Stimulated activated CD4-positive, alpha-beta T cell treated with anti-CD3 and anti-CD28 coated beads, TNF-alpha, amount 100 ng/mL, for 24 hours (primary cell): ENCODE results near the gene CCER1.

Experiments used
- DNase-seq, 3 experiments: peaks; one replicate each; pipeline ENCODE4 v3.0.0-alpha.2; 2020; ENCODE audit warnings: low read depth in 3 of 3

CCER1 gene

DNA sequence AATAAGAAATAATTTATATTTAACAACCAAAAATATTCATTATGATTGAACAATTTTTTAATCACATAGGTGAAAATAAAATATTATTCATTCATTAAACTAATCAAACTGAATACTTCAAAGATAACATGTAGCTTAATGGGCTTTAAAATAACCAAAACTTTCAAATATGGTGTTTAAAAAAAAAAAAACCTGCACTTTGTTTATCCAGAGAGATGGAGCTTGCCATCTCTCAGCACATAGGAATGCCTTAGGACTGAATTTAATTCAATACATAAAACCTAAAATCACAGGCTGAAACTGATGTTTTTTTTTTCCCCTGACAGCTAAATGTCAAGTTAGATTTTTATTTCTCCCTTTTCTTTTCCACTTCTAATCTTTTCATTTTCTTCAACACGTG lies 14.4 kb upstream of the CCER1 start:
- DNase-seq = no peak

GRCh38 chr12:90965204-90965603 lies 10.2 kb upstream of the CCER1 start:
- no peak for DNase-seq

GRCh38 chr12:90964616-90965015 lies 9.6 kb upstream of the CCER1 start:
- DNase-seq = no peak

DNA sequence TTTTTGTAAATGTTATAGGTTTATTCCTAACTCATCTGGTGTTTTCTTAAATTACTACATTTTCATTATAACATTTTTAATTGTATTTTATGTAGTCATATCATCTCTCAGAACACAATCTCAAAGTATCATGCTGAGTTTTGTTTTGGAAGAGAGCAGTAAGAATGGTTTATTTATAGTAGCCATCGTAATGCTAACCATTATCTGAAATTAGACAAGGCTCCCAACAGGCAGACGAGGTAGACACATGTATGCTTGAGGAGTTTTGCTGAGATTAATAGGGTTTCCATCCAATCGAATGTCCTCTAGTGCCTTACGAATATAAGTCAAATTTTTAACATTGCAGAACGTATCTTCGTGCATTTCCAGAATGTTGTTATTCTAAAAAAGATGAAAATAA lies 9.0 kb upstream of the CCER1 start:
- DNase-seq = no peak

DNA sequence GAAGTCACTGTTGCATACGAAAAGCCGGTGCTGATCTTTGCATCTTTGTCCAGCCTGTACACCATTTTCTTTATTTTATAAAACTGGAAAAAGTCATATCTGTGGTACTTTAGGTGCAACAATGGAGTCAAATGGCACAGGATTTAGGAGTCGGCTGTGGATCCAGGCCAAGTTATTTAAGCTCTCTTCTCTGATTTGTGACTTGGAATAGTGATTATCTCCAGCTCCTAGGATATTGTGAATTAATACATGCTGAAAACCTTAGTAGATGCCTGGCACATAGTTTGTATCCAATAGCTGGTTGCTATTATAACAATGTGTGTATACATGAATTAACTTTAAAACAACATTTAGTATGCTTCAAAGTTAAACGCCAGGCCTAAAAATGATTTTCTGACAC lies 6.2 kb upstream of the CCER1 start:
- no peak for DNase-seq

- no peak for DNase-seq
These were observed 4.7 kb upstream of the CCER1 start for GRCh38 chr12:90959538-90960139.

DNA sequence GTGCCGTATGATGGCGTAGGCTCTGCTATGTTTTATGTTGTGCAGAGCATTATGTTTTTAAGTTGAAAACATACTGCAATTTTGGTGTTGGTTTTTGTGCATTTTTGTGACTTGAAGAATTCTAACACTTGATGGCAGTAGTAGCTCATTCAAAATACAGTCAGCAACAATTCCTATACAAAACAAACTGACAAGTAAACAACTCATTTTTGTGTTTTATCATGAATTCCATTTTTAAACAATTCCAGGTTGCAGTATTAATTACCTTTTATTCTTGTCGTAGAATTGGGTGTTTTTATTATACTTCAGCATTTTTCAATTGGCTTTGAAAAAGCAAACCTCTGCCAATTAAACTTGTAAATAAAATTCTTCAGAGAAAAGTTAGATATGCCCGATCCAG lies 4.1 kb upstream of the CCER1 start:
- no peak for DNase-seq

- DNase-seq = no peak
These were observed 3.4 kb upstream of the CCER1 start for GRCh38 chr12:90958347-90958746.

GRCh38 chr12:90954428-90954827 lies 548 bp downstream of the CCER1 start:
- DNase-seq = no peak

DNA sequence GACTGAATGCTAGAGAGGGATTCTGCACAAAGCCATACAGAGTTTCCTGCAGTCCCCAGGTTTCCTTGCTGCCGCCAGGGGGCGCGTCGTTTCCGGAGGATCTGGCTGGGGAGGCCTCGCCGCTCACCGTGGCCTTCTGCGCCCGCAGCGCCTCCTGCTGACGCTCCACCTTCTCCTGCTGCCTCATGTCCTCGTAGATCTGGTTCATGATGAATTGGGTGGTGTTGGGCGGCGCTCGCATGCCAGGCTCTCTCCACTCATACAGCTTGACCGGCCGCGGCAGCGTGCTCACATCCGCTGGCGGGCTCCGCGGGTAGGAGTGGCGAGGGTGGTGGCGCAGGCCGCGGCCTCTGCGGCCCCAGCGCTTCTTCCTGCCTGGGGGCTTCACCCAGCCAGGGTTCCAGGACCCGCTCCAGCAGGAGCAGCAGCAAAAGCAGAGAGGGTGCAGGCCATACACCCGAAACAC lies 987 bp downstream of the CCER1 start:
- DNase-seq = peak in 1 of 3 experiments; percentile 11

DNA sequence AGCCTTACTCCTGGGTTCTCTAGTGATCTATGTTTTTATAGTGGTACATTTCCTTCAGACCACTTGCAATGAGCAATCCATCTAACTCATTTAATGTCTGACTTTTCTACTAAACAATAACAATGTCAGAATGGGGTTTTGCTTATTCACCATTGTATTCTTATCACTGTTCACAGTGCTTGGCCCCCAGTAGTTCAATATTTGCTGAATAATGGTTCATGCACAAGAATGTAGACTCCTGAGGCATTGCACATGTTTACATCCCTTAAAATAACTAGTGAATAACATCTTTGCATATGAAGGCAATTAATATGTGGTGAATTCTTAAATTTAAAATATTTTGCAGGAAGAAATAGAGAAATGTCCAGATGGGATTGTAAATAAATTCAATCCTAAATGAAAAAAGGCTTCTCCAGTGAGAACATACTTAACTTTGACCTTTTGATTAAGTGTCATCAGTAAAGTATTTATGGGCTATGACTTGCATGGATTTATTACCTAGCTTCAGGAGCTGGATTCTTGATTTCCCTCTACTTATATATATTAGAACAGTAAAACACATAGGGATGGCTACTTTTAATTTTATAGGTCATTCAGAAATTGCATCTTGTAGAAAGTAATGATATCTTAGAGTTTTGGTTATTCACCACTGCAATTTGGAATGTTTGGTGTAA lies 3.4 kb downstream of the CCER1 start:
- no peak for DNase-seq

DNA sequence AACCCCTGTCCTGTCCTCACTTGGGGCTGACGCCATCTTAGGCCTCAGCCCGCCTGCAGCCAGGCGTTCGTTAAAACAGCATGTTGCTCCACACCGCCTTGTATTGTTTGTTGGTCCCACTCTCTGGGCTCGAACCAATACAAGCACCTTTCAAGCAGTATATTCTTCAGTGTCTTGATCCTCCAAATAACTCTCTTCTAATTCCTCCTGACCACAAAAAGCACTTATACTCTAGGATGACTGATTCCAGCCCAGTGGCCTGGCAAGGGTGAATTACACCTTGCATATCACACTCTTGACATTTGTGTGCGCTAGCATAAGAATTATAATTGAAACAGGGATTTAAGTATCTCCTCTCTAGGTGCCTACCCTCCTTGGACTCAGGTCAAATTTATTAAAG lies 7.1 kb downstream of the CCER1 start:
- no peak for DNase-seq

DNA sequence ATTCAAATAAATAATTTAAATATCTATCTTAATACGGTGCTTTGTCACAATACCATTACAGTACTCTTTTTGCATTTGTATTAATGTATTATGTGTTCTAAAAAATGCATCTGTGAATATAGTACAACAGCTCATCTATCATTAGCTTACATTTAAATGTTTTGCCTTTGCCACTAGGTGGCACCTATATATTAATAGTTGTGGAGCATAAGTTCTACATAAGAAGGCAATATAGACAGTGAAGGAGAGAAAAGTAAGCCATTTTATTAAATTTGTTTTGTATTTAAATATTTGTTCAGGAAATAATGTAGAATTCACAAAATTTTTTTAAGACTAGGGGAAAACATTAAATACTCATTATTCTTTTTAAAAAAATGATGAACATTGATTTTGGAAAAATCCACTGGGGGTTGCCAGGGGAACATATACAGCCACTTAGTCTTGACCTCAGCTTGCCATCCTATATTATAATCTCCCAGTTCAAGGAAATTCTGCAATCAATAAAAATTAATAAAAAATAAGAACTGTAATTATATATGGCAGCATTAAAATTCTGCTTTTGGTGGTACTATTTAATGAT lies 9.8 kb downstream of the CCER1 start:
- no peak for DNase-seq

DNA sequence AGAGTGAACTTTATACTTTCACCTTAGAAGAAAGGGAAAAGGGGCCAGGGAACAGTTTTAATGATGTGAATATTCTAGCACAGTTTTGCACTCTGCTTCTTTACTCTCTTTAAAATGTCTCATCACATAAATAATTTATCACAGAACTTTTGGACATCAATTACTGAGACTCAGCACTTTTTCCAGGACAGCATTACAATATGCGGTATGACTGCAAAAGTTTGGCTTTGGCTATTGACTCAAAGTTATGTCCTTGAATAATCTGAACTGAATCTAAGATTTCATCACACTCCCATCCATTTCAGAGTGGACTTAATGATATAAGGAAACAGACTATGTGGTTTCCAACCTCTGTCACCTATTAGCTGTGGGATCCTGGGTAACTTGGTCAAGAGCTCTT lies 11.7 kb downstream of the CCER1 start:
- no peak for DNase-seq

DNA sequence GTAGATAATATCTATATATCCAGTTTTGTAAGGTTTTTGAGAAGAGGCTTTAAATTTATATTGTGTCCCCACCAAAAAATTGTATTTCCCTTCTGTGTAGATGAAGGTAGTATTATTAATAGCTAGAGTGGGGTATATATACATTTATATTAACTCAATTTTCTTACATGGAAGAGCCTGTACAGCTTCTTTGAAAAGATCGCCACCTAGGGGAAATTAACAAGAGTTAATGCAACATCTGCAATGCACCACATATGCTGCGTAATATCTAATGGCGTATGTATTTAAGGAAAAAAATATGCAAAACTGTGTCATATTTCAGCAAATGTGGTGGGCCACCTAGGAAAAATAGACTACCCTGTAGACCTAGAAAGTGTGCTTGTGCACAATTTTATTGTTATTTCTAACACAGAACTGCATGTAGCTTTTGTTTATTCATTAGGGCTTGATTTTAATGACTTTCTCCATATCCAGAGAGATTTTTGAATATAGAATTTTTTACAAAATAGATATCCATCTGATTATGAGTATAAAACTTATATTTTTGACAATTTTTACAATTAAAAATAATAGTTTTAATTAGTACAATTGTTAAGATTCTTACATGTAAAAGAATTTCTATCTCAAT lies 14.0 kb downstream of the CCER1 start:
- no peak for DNase-seq

DNA sequence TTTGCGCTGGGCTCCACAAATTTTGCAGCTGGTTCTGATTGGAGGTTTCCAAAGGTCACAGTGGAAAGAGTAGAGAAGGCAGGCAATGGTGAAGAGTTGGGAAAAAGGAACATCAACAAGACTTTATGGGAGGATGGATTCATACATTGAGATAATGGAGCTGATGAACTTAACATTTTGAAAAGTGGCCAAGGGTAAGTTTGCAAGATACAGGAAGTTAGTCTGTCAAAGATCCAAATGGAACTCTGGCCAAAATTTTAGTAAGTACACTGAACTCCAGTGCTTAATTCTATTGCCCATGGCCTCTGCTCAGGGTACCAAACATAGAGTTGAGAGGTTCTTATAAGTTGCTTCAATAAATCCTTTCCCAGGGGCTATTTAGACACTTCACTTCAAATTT lies 15.6 kb downstream of the CCER1 start:
- no peak for DNase-seq

GRCh38 chr12:90938451-90938850 lies 16.5 kb downstream of the CCER1 start:
- DNase-seq = no peak

DNA sequence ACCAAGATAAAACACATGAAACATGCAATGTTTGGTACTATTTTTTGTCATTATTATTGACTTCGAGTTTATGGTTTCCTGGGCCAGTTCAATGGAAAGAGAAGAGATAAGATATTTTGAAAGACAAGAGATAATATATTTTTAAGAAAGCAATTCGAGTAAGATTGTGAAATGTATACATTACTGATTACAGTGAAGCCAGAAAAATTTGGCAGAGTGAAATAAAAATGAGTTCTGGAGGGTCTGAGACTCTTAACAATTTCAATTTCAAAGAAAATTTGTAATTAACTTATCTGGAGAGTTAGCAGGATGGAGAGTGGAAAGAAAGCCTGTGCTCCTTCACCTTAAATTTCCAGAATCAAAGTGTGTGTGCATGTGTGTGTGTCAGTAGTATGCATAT lies 17.3 kb downstream of the CCER1 start:
- DNase-seq = no peak

DNA sequence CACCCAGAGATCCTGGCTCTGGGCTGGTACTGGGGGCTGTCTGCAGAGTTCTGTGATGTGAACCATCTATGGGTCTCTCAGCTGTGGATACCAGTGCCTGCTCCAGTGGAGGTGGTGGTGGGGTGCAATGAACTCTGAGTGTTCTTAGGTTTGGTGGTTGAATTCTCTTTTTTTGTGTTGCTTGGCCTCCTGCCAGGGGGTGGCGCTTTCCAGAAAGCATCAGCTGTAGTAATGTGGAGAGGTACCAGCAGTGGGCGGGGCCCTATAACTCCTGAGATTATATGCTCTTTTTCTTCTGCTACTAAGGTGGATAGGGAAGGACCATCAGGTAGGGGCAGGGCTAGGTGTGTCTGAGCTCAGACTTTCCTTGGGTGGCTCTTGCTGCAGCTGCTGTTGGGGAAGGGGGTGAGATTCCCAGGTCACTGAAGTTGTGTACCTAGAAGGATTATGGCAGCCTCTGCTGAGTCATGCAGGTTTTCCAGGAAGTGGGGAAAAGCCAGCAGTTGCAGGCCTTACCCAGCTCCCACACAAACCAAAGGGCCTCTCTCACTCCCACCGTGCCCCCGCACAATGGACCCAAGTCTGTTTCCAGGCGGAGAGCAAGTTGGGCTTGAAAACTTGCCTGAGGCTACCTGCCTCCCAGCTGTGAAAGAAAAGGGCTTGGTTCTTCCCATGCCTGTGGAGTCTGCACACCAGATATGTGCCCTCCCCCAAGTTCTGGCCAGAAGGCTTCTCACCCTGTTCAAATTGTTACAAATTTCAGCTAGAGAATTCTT lies 18.6 kb downstream of the CCER1 start:
- no peak for DNase-seq

GRCh38 chr12:90925562-90925961 lies 29.4 kb downstream of the CCER1 start:
- no peak for DNase-seq

- no peak for DNase-seq
These were observed 30.6 kb downstream of the CCER1 start for GRCh38 chr12:90924406-90924805.

DNA sequence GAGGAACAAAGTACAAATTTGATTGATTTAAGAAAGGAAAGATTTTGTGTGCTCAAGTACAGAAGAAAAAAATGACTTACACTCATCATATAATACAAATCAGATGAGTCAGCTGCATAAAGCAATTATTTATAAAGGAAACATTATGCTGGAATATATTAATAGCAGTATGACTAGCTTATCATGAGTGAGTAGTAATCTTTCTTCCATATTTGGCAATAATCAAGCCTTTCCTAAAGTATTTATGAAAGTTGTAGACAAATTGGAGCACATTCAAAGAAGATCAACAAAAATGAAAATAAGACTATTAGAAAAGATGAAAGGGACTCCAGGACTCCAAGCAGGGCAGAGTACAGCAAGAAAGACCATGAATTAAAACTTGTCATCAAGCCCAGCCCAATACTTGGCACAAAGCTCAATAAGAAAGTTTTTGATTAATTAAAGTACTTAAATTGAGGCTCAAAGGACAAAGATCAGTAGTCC lies 32.8 kb downstream of the CCER1 start:
- no peak for DNase-seq
